SK-N-SH (cell line): ENCODE results near the gene GSE1. TPM values are rescaled to one million over a fixed set of nuclear protein-coding genes. Genes with fewer than 3 reads are reported as not detected.

Experiments
- CTCF ChIA-PET: fragments of 300-600, 350-600 bp; formaldehyde crosslinking; extraction: SDS; loops from one replicate; lab custom pipeline; 2021; lab: Yijun Ruan, JAX
- POLR2A ChIA-PET: fragments of 350-600 bp; sonication (Branson Sonifier 250); formaldehyde crosslinking; extraction: SDS; loops from one replicate; lab custom pipeline; 2020; ENCODE audit warnings: antibody characterized with exemption, inconsistent platforms; lab: Yijun Ruan, JAX
- DNase-seq: peaks from one replicate; pipeline ENCODE4 v3.0.0; 2012
- H2AFZ ChIP-seq: fragments of 200-600 bp; sonication (generic); 2 replicates; pipeline ENCODE4 v1.8.1; 2016; ENCODE audit warnings: antibody characterized with exemption, mild to moderate bottlenecking, low read depth
- H3F3A ChIP-seq: fragments of 200-600 bp; sonication (generic); replicated peaks from 2 replicates; pipeline ENCODE3; 2016; ENCODE audit warnings: antibody characterized with exemption, mild to moderate bottlenecking; ENCODE audit not compliant: insufficient read depth
- H3K27ac ChIP-seq, 2 experiments: fragments of 200-500 bp in 1 of 2; fragments of 200-600 bp in 1 of 2; sonication (Bioruptor generic) in 1 of 2; sonication (generic), shearing (Covaris generic) in 1 of 2; 2 replicates each; pipeline versions ENCODE4 v1.5.1 to v1.6.1; 2014 to 2016; ENCODE audit warnings: low read depth in 2 of 2, inconsistent platforms in 1 of 2, low read length in 1 of 2, mild to moderate bottlenecking in 1 of 2, mixed read lengths in 1 of 2
- H3K27me3 ChIP-seq: fragments of 200-600 bp; sonication (generic), shearing (Covaris generic); 2 replicates; pipeline ENCODE4 v1.6.1; 2016; ENCODE audit warnings: mixed run types; ENCODE audit not compliant: insufficient read depth
- H3K36me3 ChIP-seq, 2 experiments: fragments of 200-500 bp in 1 of 2; fragments of 200-600 bp in 1 of 2; sonication (Bioruptor generic) in 1 of 2; sonication (generic) in 1 of 2; replicated peaks in 1 of 2; 2 replicates each; pipeline versions ENCODE3 to v1.5.1; 2014 to 2016; ENCODE audit warnings: low read length in 1 of 2, mild to moderate bottlenecking in 1 of 2; ENCODE audit not compliant: insufficient read depth in 2 of 2, control insufficient read depth in 1 of 2
- H3K4me1 ChIP-seq, 2 experiments: fragments of 200-500 bp in 1 of 2; fragments of 200-600 bp in 1 of 2; sonication (Bioruptor generic) in 1 of 2; sonication (generic), shearing (Covaris generic) in 1 of 2; 2 replicates each; pipeline versions ENCODE4 v1.5.1 to v1.6.1; 2014 to 2016; ENCODE audit warnings: low read depth in 1 of 2, low read length in 1 of 2, mixed run types in 1 of 2; ENCODE audit not compliant: insufficient read depth in 2 of 2, control insufficient read depth in 1 of 2
- H3K4me2 ChIP-seq: fragments of 200-600 bp; sonication (generic), shearing (Covaris generic); 2 replicates; pipeline ENCODE4 v1.6.1; 2017; ENCODE audit warnings: mixed run types
- H3K4me3 ChIP-seq, 2 experiments: fragments of 200-500 bp in 1 of 2; fragments of 200-600 bp in 1 of 2; sonication (Bioruptor generic) in 1 of 2; sonication (generic), shearing (Covaris generic) in 1 of 2; 2 replicates each; pipeline versions ENCODE4 v1.5.1 to v1.8.1; 2014 to 2016; ENCODE audit warnings: low read depth in 2 of 2, inconsistent platforms in 1 of 2, low read length in 1 of 2, mild to moderate bottlenecking in 1 of 2, mixed read lengths in 1 of 2, moderate library complexity in 1 of 2
- H3K79me2 ChIP-seq: fragments of 200-600 bp; sonication (generic); 2 replicates; pipeline ENCODE4 v1.8.1; 2017; ENCODE audit warnings: mild to moderate bottlenecking; ENCODE audit not compliant: insufficient read depth
- H3K9ac ChIP-seq: fragments of 200-600 bp; sonication (generic); 2 replicates; pipeline ENCODE4 v1.6.1; 2017; ENCODE audit warnings: mixed run types
- H3K9me2 ChIP-seq: fragments of 200-600 bp; sonication (generic); 2 replicates; pipeline ENCODE4 v1.6.1; 2017; ENCODE audit warnings: mixed run types
- H3K9me3 ChIP-seq: fragments of 200-600 bp; sonication (generic); 2 replicates; pipeline ENCODE4 v1.6.1; 2017; ENCODE audit warnings: mixed run types, mild to moderate bottlenecking, moderate library complexity
- H4K20me1 ChIP-seq: fragments of 200-600 bp; sonication (generic); 2 replicates; pipeline ENCODE4 v1.6.1; 2017; ENCODE audit warnings: mild to moderate bottlenecking, mixed run types; ENCODE audit not compliant: insufficient read depth
- CTCF ChIP-seq: fragments of 200-600 bp; sonication (generic); IDR thresholded peaks from 2 replicates; pipeline ENCODE4 v1.6.1; 2017; ENCODE audit warnings: antibody characterized with exemption, mild to moderate bottlenecking, moderate library complexity
- ELF1 ChIP-seq: IDR thresholded peaks from 2 replicates; pipeline ENCODE4 v1.4.0; 2012
- EZH2phosphoT487 ChIP-seq: fragments of 200-600 bp; sonication (generic); IDR thresholded peaks from 2 replicates; pipeline ENCODE4 v1.6.1; 2017; ENCODE audit warnings: low read depth, mixed run types, mild to moderate bottlenecking, antibody characterized with exemption, moderate library complexity, borderline replicate concordance
- FOSL2 ChIP-seq: IDR thresholded peaks from 2 replicates; pipeline ENCODE4 v1.4.0; 2012; ENCODE audit warnings: low read depth, mild to moderate bottlenecking, moderate library complexity, borderline replicate concordance
- FOXJ3 ChIP-seq: sonication (generic); formaldehyde crosslinking; IDR thresholded peaks from 2 replicates; pipeline ENCODE4 v1.5.1; 2020; ENCODE audit warnings: mild to moderate bottlenecking, missing genetic modification reagents
- FOXM1 ChIP-seq: IDR thresholded peaks from 2 replicates; pipeline ENCODE4 v1.4.0; 2012; ENCODE audit warnings: low read depth, mild to moderate bottlenecking
- GABPA ChIP-seq: IDR thresholded peaks from 2 replicates; pipeline ENCODE4 v1.4.0; 2012; ENCODE audit warnings: low read depth, mild to moderate bottlenecking
- GATA2 ChIP-seq: sonication (generic); formaldehyde crosslinking; IDR thresholded peaks from 2 replicates; pipeline ENCODE4 v1.5.0; 2020; ENCODE audit warnings: mild to moderate bottlenecking, missing genetic modification reagents
- IRF3 ChIP-seq: fragments of 150-350 bp; IDR thresholded peaks from 2 replicates; pipeline ENCODE4 v1.6.1; 2016; ENCODE audit warnings: mild to moderate bottlenecking, low read depth, low read length
- JUND ChIP-seq: IDR thresholded peaks from 2 replicates; pipeline ENCODE4 v1.4.0; 2012
- MAX ChIP-seq: IDR thresholded peaks from 2 replicates; pipeline ENCODE4 v1.4.0; 2012; ENCODE audit warnings: low read depth
- MEF2A ChIP-seq: IDR thresholded peaks from 2 replicates; pipeline ENCODE4 v1.4.0; 2012; ENCODE audit warnings: low read depth, borderline replicate concordance
- MXI1 ChIP-seq: IDR thresholded peaks from 2 replicates; pipeline ENCODE4 v1.6.1; 2012; ENCODE audit warnings: mild to moderate bottlenecking, low read depth, low read length, improper control_type of control experiment
- NFIC ChIP-seq: IDR thresholded peaks from 2 replicates; pipeline ENCODE4 v1.4.0; 2012; ENCODE audit warnings: borderline replicate concordance
- RAD21 ChIP-seq: IDR thresholded peaks from 2 replicates; pipeline ENCODE4 v1.6.1; 2012; ENCODE audit warnings: mild to moderate bottlenecking, low read length
- RCOR1 ChIP-seq: fragments of 150-350 bp; IDR thresholded peaks from 2 replicates; pipeline ENCODE4 v1.6.1; 2017; ENCODE audit warnings: antibody characterized with exemption, low read length
- RFX5 ChIP-seq: IDR thresholded peaks from 2 replicates; pipeline ENCODE4 v1.6.1; 2012; ENCODE audit warnings: mild to moderate bottlenecking, improper control_type of control experiment, low read length
- RXRA ChIP-seq: IDR thresholded peaks from 2 replicates; pipeline ENCODE4 v1.4.0; 2012; ENCODE audit warnings: low read depth, mild to moderate bottlenecking, borderline replicate concordance
- SMC3 ChIP-seq: IDR thresholded peaks from 2 replicates; pipeline ENCODE4 v1.6.1; 2012; ENCODE audit warnings: low read depth, low read length, improper control_type of control experiment
- TEAD4 ChIP-seq: IDR thresholded peaks from 2 replicates; pipeline ENCODE4 v1.4.0; 2012; ENCODE audit warnings: mild to moderate bottlenecking, borderline replicate concordance; ENCODE audit not compliant: insufficient read depth
- USF1 ChIP-seq: IDR thresholded peaks from 2 replicates; pipeline ENCODE4 v1.4.0; 2012; ENCODE audit warnings: low read depth, borderline replicate concordance
- USF2 ChIP-seq: fragments of 150-350 bp; IDR thresholded peaks from 2 replicates; pipeline ENCODE4 v1.6.1; 2017; ENCODE audit warnings: antibody characterized with exemption, low read length, low read depth, borderline replicate concordance
- YY1 ChIP-seq: IDR thresholded peaks from 2 replicates; pipeline ENCODE4 v1.4.0; 2012; ENCODE audit warnings: low read depth, mild to moderate bottlenecking
- WGBS: methylation state at CpG from one replicate; pipeline ENCODE4 v1.1.6; 2017; ENCODE audit warnings: low lambda C conversion rate; 5-methylcytosine and 5-hydroxymethylcytosine counted together
- polyA plus RNA-seq, 3 experiments: library from polyadenylated mRNA; depleted of rRNA; stranded (reverse); fragments of >200 nt; gene quantifications; 2 replicates each; pipeline ENCODE4 v1.2.3, GENCODE V29; 2012

Gene GSE1
- polyA plus RNA-seq, 1 of the 3 experiments (the other 2 are of a cell fraction), result 26.5 TPM

GRCh38 chr16:85717393-85718152 is 104.5 kb downstream of the GSE1 start:
- Histone ChIP-seq H2AFZ (no peak overlapping the region), H3K4me3 (no peak overlapping the region), H3K79me2 (no peaks in the 10 kb centered on the region; the same call in 1 of the 2 replicates), H3K27ac (no peak overlapping the region), H3K4me1 (peaks cover 0 to 17% of the 10 kb centered on the region in 2 experiments; a peak in 1 of 4 replicates), H3F3A (peaks cover 10% of the 10 kb centered on the region), H3K27me3 (no peaks in the 10 kb centered on the region), H3K36me3 (no peaks in the 10 kb centered on the region), H4K20me1 (peaks cover 22% of the 10 kb centered on the region), H3K4me2 (no peak overlapping the region), H3K9me3 (no peaks in the 10 kb centered on the region), H3K9me2 (no peaks in the 10 kb centered on the region), H3K9ac (no peak overlapping the region)
- TF ChIP-seq SMC3 (peak; percentile 44; the same call in 1 of the 2 replicates), CTCF (peak; percentile 78), JUND (no peak), RAD21 (peak; percentile 87)
- POLR2A ChIA-PET, result no interaction called here
- CTCF ChIA-PET, result interaction anchor here (0.7 to 6.6 kb wide), 38 partner anchors 9 to 472 kb away, joined by 3 to 138 read pairs (median 5); no protein-coding TSS in a partner anchor
- DNase-seq, result peak; percentile 89
- 10% methylated on average over 8 of the region's 21 CpGs for WGBS

GRCh38 chr16:85718153-85718477 is 105.0 kb downstream of the GSE1 start:
- Histone ChIP-seq H3K27me3 (no peaks in the 10 kb centered on the region), H2AFZ (no peak overlapping the region), H3K9ac (no peak overlapping the region), H3K4me1 (peaks cover 0 to 17% of the 10 kb centered on the region in 2 experiments; a peak in 1 of 4 replicates), H3F3A (peaks cover 10% of the 10 kb centered on the region), H3K36me3 (no peaks in the 10 kb centered on the region), H3K4me2 (no peak overlapping the region), H3K4me3 (no peak overlapping the region), H3K27ac (no peak overlapping the region), H3K9me3 (no peaks in the 10 kb centered on the region), H3K9me2 (no peaks in the 10 kb centered on the region), H3K79me2 (no peaks in the 10 kb centered on the region; the same call in 1 of the 2 replicates), H4K20me1 (peaks cover 22% of the 10 kb centered on the region)
- no peak for DNase-seq
- 36% methylated on average over 6 of the region's 6 CpGs for WGBS
- ChIA-PET CTCF (interaction anchor here (0.7 to 6.6 kb wide), 27 partner anchors 9 to 468 kb away, joined by 3 to 138 read pairs (median 4); no protein-coding TSS in a partner anchor), POLR2A (no interaction called here)
- TF ChIP-seq USF1, result no peak
- TF ChIP-seq USF2, result no peak
- no peak for TF ChIP-seq FOXJ3 (CRISPR knock-in tag)
- TF ChIP-seq NFIC, result no peak
- no peak for TF ChIP-seq EZH2phosphoT487
- no peak for TF ChIP-seq MXI1
- no peak for TF ChIP-seq FOSL2
- no peak for TF ChIP-seq FOXM1
- no peak for TF ChIP-seq YY1
- TF ChIP-seq MEF2A, result no peak
- no peak for TF ChIP-seq GATA2 (CRISPR knock-in tag)
- no peak for TF ChIP-seq IRF3
- TF ChIP-seq RCOR1, result no peak
- no peak for TF ChIP-seq SMC3
- no peak for TF ChIP-seq ELF1
- TF ChIP-seq TEAD4, result no peak
- no peak for TF ChIP-seq GABPA
- no peak for TF ChIP-seq RFX5
- no peak for TF ChIP-seq MAX
- no peak for TF ChIP-seq RXRA
